OCI-LY1 (cell line): Measurements from ENCODE around the gene RMND5B.

ENCODE experiments used
- H2AFZ ChIP-seq: fragments of 200-600 bp; sonication (generic), shearing (Covaris generic); 2 replicates; pipeline ENCODE4 v1.6.0; 2014; ENCODE audit warnings: antibody characterized with exemption, mild to moderate bottlenecking, low read length
- H3F3A ChIP-seq: fragments of 200-600 bp; sonication (generic), shearing (Covaris generic); 2 replicates; pipeline ENCODE4 v1.6.0; 2014; ENCODE audit warnings: mild to moderate bottlenecking, antibody characterized with exemption, low read length, moderate library complexity; ENCODE audit not compliant: insufficient read depth
- H3K27ac ChIP-seq: fragments of 200-600 bp; sonication (generic); 2 replicates; pipeline ENCODE4 v1.5.1; 2014; ENCODE audit warnings: low read length, mixed run types, mild to moderate bottlenecking, low read depth; ENCODE audit not compliant: poor library complexity, severe bottlenecking
- H3K27me3 ChIP-seq: fragments of 200-600 bp; sonication (generic); 2 replicates; pipeline ENCODE4 v1.6.0; 2014; ENCODE audit warnings: antibody characterized with exemption, mild to moderate bottlenecking, low read length, moderate library complexity; ENCODE audit not compliant: insufficient read depth
- H3K36me3 ChIP-seq: fragments of 200-600 bp; sonication (generic); 2 replicates; pipeline ENCODE4 v1.6.1; 2014; ENCODE audit warnings: mild to moderate bottlenecking, antibody characterized with exemption, low read length, moderate library complexity, mixed read lengths; ENCODE audit not compliant: insufficient read depth
- H3K4me1 ChIP-seq: fragments of 200-600 bp; sonication (generic); 2 replicates; pipeline ENCODE4 v1.5.1; 2014; ENCODE audit warnings: mild to moderate bottlenecking, low read length, moderate library complexity; ENCODE audit not compliant: insufficient read depth, severe bottlenecking
- H3K4me2 ChIP-seq: fragments of 200-600 bp; sonication (generic), shearing (Covaris generic); 2 replicates; pipeline ENCODE4 v1.6.1; 2014; ENCODE audit warnings: low read length
- H3K4me3 ChIP-seq: fragments of 200-600 bp; sonication (generic); 2 replicates; pipeline ENCODE4 v1.5.1; 2014; ENCODE audit warnings: low read length, low read depth, mild to moderate bottlenecking, mixed read lengths; ENCODE audit not compliant: poor library complexity, severe bottlenecking
- H3K79me2 ChIP-seq: fragments of 200-600 bp; shearing (Covaris generic); 2 replicates; pipeline ENCODE4 v1.6.1; 2016; ENCODE audit warnings: mixed run types, low read length, mixed read lengths; ENCODE audit not compliant: insufficient read depth
- H3K9ac ChIP-seq: fragments of 200-600 bp; sonication (generic), shearing (Covaris generic); 2 replicates; pipeline ENCODE4 v1.6.1; 2014; ENCODE audit warnings: mild to moderate bottlenecking, low read length, mixed read lengths
- H3K9me2 ChIP-seq: fragments of 200-600 bp; sonication (generic), shearing (Covaris generic); 2 replicates; pipeline ENCODE4 v1.6.1; 2014; ENCODE audit warnings: low read depth, mild to moderate bottlenecking, low read length, mixed read lengths
- H3K9me3 ChIP-seq: fragments of 200-600 bp; shearing (Covaris generic); 2 replicates; pipeline ENCODE4 v1.6.1; 2014; ENCODE audit warnings: low read length, mixed read lengths
- H4K20me1 ChIP-seq: fragments of 200-600 bp; sonication (generic), shearing (Covaris generic); 2 replicates; pipeline ENCODE4 v1.6.0; 2016; ENCODE audit warnings: mild to moderate bottlenecking, low read length; ENCODE audit not compliant: insufficient read depth
- EZH2 ChIP-seq: fragments of 200-600 bp; sonication (generic), shearing (Covaris generic); IDR thresholded peaks from 2 replicates; pipeline ENCODE4 v1.8.0; 2017; ENCODE audit warnings: borderline replicate concordance, mixed run types, mild to moderate bottlenecking, antibody characterized with exemption, low read length, moderate library complexity, mixed read lengths
- TF ChIP-seq, protein P1 (sequence below): fragments of 200-600 bp; sonication (generic), shearing (Covaris generic); IDR thresholded peaks from 2 replicates; pipeline ENCODE4 v1.5.1; 2017; ENCODE audit warnings: mild to moderate bottlenecking, antibody characterized with exemption, low read length, moderate library complexity, mixed read lengths

The RMND5B gene

GRCh38 chr5:178131446-178131996 lies 707 bp downstream of the RMND5B start:
- Histone ChIP-seq H3F3A (no peaks in the 10 kb centered on the region), H3K27me3 (no peaks in the 10 kb centered on the region), H3K4me2 (peak overlapping the region; percentile 78), H3K9ac (peak overlapping the region; percentile 97), H3K27ac (peak overlapping the region; percentile 83), H2AFZ (no peak overlapping the region), H3K4me1 (peaks cover 17% of the 10 kb centered on the region), H4K20me1 (no peaks in the 10 kb centered on the region), H3K36me3 (peaks cover 31% of the 10 kb centered on the region; the same call in 1 of the 2 replicates), H3K9me2 (no peaks in the 10 kb centered on the region), H3K4me3 (peak overlapping the region; percentile 90), H3K79me2 (peaks cover 20% of the 10 kb centered on the region), H3K9me3 (no peaks in the 10 kb centered on the region)
- no peak for TF ChIP-seq EZH2
- TF ChIP-seq, protein P1, sequence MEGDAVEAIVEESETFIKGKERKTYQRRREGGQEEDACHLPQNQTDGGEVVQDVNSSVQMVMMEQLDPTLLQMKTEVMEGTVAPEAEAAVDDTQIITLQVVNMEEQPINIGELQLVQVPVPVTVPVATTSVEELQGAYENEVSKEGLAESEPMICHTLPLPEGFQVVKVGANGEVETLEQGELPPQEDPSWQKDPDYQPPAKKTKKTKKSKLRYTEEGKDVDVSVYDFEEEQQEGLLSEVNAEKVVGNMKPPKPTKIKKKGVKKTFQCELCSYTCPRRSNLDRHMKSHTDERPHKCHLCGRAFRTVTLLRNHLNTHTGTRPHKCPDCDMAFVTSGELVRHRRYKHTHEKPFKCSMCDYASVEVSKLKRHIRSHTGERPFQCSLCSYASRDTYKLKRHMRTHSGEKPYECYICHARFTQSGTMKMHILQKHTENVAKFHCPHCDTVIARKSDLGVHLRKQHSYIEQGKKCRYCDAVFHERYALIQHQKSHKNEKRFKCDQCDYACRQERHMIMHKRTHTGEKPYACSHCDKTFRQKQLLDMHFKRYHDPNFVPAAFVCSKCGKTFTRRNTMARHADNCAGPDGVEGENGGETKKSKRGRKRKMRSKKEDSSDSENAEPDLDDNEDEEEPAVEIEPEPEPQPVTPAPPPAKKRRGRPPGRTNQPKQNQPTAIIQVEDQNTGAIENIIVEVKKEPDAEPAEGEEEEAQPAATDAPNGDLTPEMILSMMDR, result no peak

GRCh38 chr5:178136990-178137389 lies 6.2 kb downstream of the RMND5B start:
- no peak overlapping the region for H3K4me3 ChIP-seq
- no peaks in the 10 kb centered on the region for H3K9me3 ChIP-seq
- H3K27me3 ChIP-seq, result no peaks in the 10 kb centered on the region
- no peak overlapping the region for H3K4me2 ChIP-seq
- TF ChIP-seq EZH2, result no peak
- TF ChIP-seq, protein P1, result no peak
- H3K4me1 ChIP-seq, result peaks cover 5% of the 10 kb centered on the region
- H3K79me2 ChIP-seq, result peaks cover 11% of the 10 kb centered on the region
- no peak overlapping the region for H3K9ac ChIP-seq
- no peaks in the 10 kb centered on the region for H4K20me1 ChIP-seq
- H3K36me3 ChIP-seq, result peaks cover 76% of the 10 kb centered on the region
- no peak overlapping the region for H2AFZ ChIP-seq
- H3K27ac ChIP-seq, result no peak overlapping the region
- no peaks in the 10 kb centered on the region for H3F3A ChIP-seq
- no peaks in the 10 kb centered on the region for H3K9me2 ChIP-seq

- peaks cover 11% of the 10 kb centered on the region for H3K79me2 ChIP-seq
- no peaks in the 10 kb centered on the region for H3F3A ChIP-seq
- no peak overlapping the region for H3K9ac ChIP-seq
- no peak overlapping the region for H3K27ac ChIP-seq
- no peak overlapping the region for H3K4me2 ChIP-seq
- H3K9me3 ChIP-seq, result no peaks in the 10 kb centered on the region
- H3K4me1 ChIP-seq, result no peaks in the 10 kb centered on the region
- H4K20me1 ChIP-seq, result no peaks in the 10 kb centered on the region
- H2AFZ ChIP-seq, result no peak overlapping the region
- peaks cover 86% of the 10 kb centered on the region for H3K36me3 ChIP-seq
- no peak overlapping the region for H3K4me3 ChIP-seq
- no peak for TF ChIP-seq EZH2
- TF ChIP-seq, protein P1, result no peak
- H3K27me3 ChIP-seq, result no peaks in the 10 kb centered on the region
- H3K9me2 ChIP-seq, result no peaks in the 10 kb centered on the region
Measured at GRCh38 chr5:178137991-178138390, 7.2 kb downstream of the RMND5B start.
